GM12801 (cell line): Measurements from ENCODE around the gene SMC6.

Experiments used
- CTCF ChIP-seq: IDR thresholded peaks from one replicate; pipeline ENCODE4 v1.5.1; 2011; ENCODE audit warnings: control low read depth; ENCODE audit not compliant: insufficient read length; ENCODE audit errors: extremely low read depth

The SMC6 gene

DNA sequence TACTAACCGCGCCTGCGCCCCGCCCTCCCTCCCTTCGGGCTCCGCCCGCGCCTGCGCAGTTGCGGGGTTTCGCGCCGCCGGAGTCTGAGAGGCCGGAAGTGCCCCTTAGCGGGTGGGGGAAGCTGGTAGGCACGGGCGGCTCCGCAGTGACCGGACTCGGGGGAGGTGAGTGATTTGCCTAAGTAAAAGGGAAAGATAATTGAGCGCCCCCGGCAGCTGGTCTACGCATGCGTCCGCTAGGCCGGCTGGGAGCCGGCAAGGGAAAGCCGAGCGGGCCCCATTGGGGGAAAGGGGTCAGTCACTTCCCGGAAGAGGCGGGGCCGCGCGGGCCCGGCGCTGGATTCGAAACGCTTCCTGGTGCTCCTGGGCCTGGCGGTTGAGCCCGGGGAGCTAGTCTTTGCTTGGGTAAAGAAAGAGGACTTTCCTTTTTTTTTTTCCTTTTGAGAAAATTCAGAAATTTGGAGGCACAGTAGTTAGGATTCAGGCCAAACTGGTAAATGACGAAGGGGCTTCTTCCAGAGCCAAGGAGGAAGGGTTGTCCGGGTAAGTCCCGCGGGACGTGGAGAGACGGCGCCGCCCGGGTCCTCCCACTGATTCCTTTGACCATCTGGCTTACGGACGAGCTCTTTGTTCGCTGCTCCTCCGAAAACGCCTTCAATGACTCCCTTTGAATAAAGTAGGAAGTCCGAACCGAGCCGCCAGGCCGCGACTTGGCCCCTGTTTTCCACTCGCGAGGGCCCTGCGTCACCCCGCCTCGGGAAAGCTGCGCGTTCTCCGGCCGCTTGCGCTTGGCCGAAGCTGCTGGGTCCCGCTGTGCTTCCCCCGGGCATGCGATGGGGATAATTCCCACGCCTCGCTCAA, at the start of gene SMC6, which contains the start of gene GEN1:
SMC6 (minus strand) TSS at position 8 of the 861 bp plus-strand sequence. CDS start 7,864 bp downstream, outside the sequence.
GEN1 (plus strand) TSS at position 336 of the 861 bp plus-strand sequence. CDS start 5,806 bp downstream, outside the sequence.
- no peak for TF ChIP-seq CTCF

GRCh38 chr2:17800693-17801458, 47.3 kb upstream of the SMC6 start:
- no peak for TF ChIP-seq CTCF

DNA sequence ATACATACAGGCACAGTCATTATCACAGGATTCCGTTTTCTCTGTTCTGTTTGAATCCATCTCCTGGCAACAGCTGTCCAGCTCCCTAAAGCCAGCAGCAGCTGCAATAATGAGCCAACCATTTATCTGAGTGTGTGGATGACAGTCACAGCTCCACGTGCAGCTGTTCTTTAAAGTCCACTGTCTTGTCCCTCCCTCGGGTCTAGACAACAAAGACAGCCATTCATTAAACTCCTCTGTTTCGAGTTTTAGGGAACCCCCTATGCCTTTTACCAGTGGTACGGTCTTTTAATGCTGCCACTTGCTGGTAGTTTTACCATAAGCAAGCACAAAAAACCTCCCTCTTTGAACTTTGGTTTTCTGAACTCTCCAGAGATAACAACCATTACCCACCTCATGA, 46.6 kb upstream of the SMC6 start:
- TF ChIP-seq CTCF = no peak

- TF ChIP-seq CTCF = no peak
These were observed 45.9 kb upstream of the SMC6 start for GRCh38 chr2:17799301-17800120.

GRCh38 chr2:17798338-17798737, 44.7 kb upstream of the SMC6 start:
- TF ChIP-seq CTCF = no peak

GRCh38 chr2:17795309-17795708, 41.7 kb upstream of the SMC6 start:
- no peak for TF ChIP-seq CTCF

- TF ChIP-seq CTCF = no peak
These were observed 40.3 kb upstream of the SMC6 start for GRCh38 chr2:17793803-17794354.
